GM06990 (cell line): ENCODE results near the gene LATS1.

Source experiments
- DNase-seq: peaks from one replicate; pipeline ENCODE4 v3.0.0-alpha.2; 2011; ENCODE audit not compliant: insufficient read length; ENCODE audit errors: extremely low read depth
- H3K27me3 ChIP-seq: replicated peaks from 2 replicates; pipeline ENCODE4 v1.6.0; 2011; ENCODE audit warnings: low read length; ENCODE audit not compliant: control insufficient read depth, insufficient read depth
- H3K36me3 ChIP-seq: 2 replicates; pipeline ENCODE4 v1.5.1; 2011; ENCODE audit warnings: low read length; ENCODE audit not compliant: control insufficient read depth, insufficient read depth
- H3K4me3 ChIP-seq: replicated peaks from 2 replicates; pipeline ENCODE4 v1.5.1; 2011; ENCODE audit warnings: low read depth, mild to moderate bottlenecking, control low read depth, low read length
- CTCF ChIP-seq: IDR thresholded peaks from 2 replicates; pipeline ENCODE4 v1.5.1; 2011; ENCODE audit warnings: low read length, control low read depth, mild to moderate bottlenecking, inconsistent platforms; ENCODE audit not compliant: insufficient read depth, poor library complexity, severe bottlenecking

The LATS1 gene

GRCh38 chr6:149717588-149718458 lies at the start of gene LATS1:
LATS1 (minus strand) TSS chr6:149718101; CDS start chr6:149702126, 15,975 bp downstream.
- no peak for TF ChIP-seq CTCF
- peak; percentile 90 for DNase-seq
- Histone ChIP-seq H3K27me3 (no peaks in the 10 kb centered on the region), H3K4me3 (peak within 1 kb of the TSS; percentile 96), H3K36me3 (no peaks in the 10 kb centered on the region; the same call in 1 of the 2 replicates)

GRCh38 chr6:149766156-149766769 lies 48.4 kb upstream of the LATS1 start:
- H3K36me3 ChIP-seq: no peaks in the 10 kb centered on the region
- no peaks in the 10 kb centered on the region for H3K27me3 ChIP-seq
- TF ChIP-seq CTCF: no peak
- no peak overlapping the region for H3K4me3 ChIP-seq
- DNase-seq: no peak

GRCh38 chr6:149763866-149764265 lies 46.0 kb upstream of the LATS1 start:
- H3K4me3 ChIP-seq: no peak overlapping the region
- no peak for TF ChIP-seq CTCF
- DNase-seq: no peak
- no peaks in the 10 kb centered on the region for H3K27me3 ChIP-seq
- no peaks in the 10 kb centered on the region; the same call in 1 of the 2 replicates for H3K36me3 ChIP-seq

GRCh38 chr6:149761438-149761837 lies 43.5 kb upstream of the LATS1 start:
- no peaks in the 10 kb centered on the region for H3K27me3 ChIP-seq
- no peak for TF ChIP-seq CTCF
- DNase-seq: peak; percentile 31
- no peak overlapping the region for H3K4me3 ChIP-seq
- no peaks in the 10 kb centered on the region; the same call in 1 of the 2 replicates for H3K36me3 ChIP-seq

- H3K27me3 ChIP-seq: no peaks in the 10 kb centered on the region
- no peaks in the 10 kb centered on the region; the same call in 1 of the 2 replicates for H3K36me3 ChIP-seq
- DNase-seq: no peak
- no peak overlapping the region for H3K4me3 ChIP-seq
- TF ChIP-seq CTCF: no peak
These were observed 38.3 kb upstream of the LATS1 start for GRCh38 chr6:149756261-149756636.
